KOPT-K1 (cell line): ENCODE results near the gene C17orf114.
A peak's percentile ranks its signal among the peaks of the same experiment; 100 is the strongest.
"Not testable (repeated sequence)": the region's sequence is repeated elsewhere in the genome, so short reads cannot be mapped to it uniquely, and the experiment has no call there.

Experiments
- H3K27ac ChIP-seq: fragments of 200-600 bp; sonication (generic); 2 replicates; pipeline ENCODE4 v1.5.1; 2016; ENCODE audit warnings: antibody characterized with exemption, mild to moderate bottlenecking, low read depth, low read length; ENCODE audit not compliant: poor library complexity, severe bottlenecking
- H3K36me3 ChIP-seq: fragments of 200-600 bp; sonication (generic); 2 replicates; pipeline ENCODE4 v1.5.1; 2017; ENCODE audit warnings: antibody characterized with exemption, mild to moderate bottlenecking, low read length, moderate library complexity; ENCODE audit not compliant: insufficient read depth
- H3K9me3 ChIP-seq: fragments of 200-600 bp; sonication (generic); 2 replicates; pipeline ENCODE4 v1.5.1; 2017; ENCODE audit warnings: antibody characterized with exemption, low read length, mild to moderate bottlenecking; ENCODE audit not compliant: insufficient read depth, poor library complexity, severe bottlenecking

The C17orf114 gene

GRCh38 chr17:4834681-4835020, 32.5 kb upstream of the C17orf114 start:
- H3K9me3 ChIP-seq = no peaks in the 10 kb centered on the region
- no peak overlapping the region for H3K27ac ChIP-seq
- no peaks in the 10 kb centered on the region for H3K36me3 ChIP-seq

- H3K27ac ChIP-seq = peak overlapping the region; percentile 59
- no peaks in the 10 kb centered on the region for H3K9me3 ChIP-seq
- no peaks in the 10 kb centered on the region for H3K36me3 ChIP-seq
Observed at GRCh38 chr17:4833941-4834680, 32.0 kb upstream of the C17orf114 start.

- no peaks in the 10 kb centered on the region for H3K36me3 ChIP-seq
- peak within 1 kb of the TSS; percentile 59 for H3K27ac ChIP-seq
- H3K9me3 ChIP-seq = no peaks in the 10 kb centered on the region
Observed at GRCh38 chr17:4833178-4833940, 31.2 kb upstream of the C17orf114 start, which contains the start of gene MINK1. Gene MINK1, plus strand, starts transcription at chr17:4833340. Its CDS starts 244 bp downstream, at chr17:4833584.

- H3K9me3 ChIP-seq, H3K36me3 ChIP-seq: not testable (repeated sequence)
- peak overlapping the region; percentile 59 for H3K27ac ChIP-seq
Observed at GRCh38 chr17:4832829-4833177, 30.7 kb upstream of the C17orf114 start.

- no peaks in the 10 kb centered on the region for H3K36me3 ChIP-seq
- no peaks in the 10 kb centered on the region for H3K9me3 ChIP-seq
Observed at GRCh38 chr17:4827399-4827798, 25.3 kb upstream of the C17orf114 start.

GRCh38 chr17:4823373-4824089, 21.4 kb upstream of the C17orf114 start:
- H3K36me3 ChIP-seq = no peaks in the 10 kb centered on the region
- no peak overlapping the region for H3K27ac ChIP-seq
- H3K9me3 ChIP-seq = no peaks in the 10 kb centered on the region

More at GRCh38 chr17:4827399-4827798, 25.3 kb upstream of the C17orf114 start:
- no peak overlapping the region for H3K27ac ChIP-seq

- Histone ChIP-seq H3K9me3 (no peaks in the 10 kb centered on the region), H3K27ac (no peak overlapping the region), H3K36me3 (no peaks in the 10 kb centered on the region)
Observed at GRCh38 chr17:4822835-4823234, 20.7 kb upstream of the C17orf114 start.

GRCh38 chr17:4818276-4818675, 16.1 kb upstream of the C17orf114 start:
- Histone ChIP-seq H3K27ac (no peak overlapping the region), H3K36me3 (no peaks in the 10 kb centered on the region), H3K9me3 (no peaks in the 10 kb centered on the region)

GRCh38 chr17:4816826-4817225, 14.7 kb upstream of the C17orf114 start:
- H3K9me3 ChIP-seq = no peaks in the 10 kb centered on the region
- H3K27ac ChIP-seq = no peak overlapping the region
- H3K36me3 ChIP-seq = no peaks in the 10 kb centered on the region

GRCh38 chr17:4815043-4815675, 13.0 kb upstream of the C17orf114 start:
- Histone ChIP-seq H3K27ac (no peak overlapping the region), H3K9me3 (no peaks in the 10 kb centered on the region), H3K36me3 (no peaks in the 10 kb centered on the region)

- H3K36me3 ChIP-seq = no peaks in the 10 kb centered on the region
Observed at GRCh38 chr17:4812690-4813089, 10.6 kb upstream of the C17orf114 start.

GRCh38 chr17:4811471-4811870, 9.3 kb upstream of the C17orf114 start:
- no peaks in the 10 kb centered on the region for H3K9me3 ChIP-seq
- H3K36me3 ChIP-seq = no peaks in the 10 kb centered on the region
- no peak overlapping the region for H3K27ac ChIP-seq

More at GRCh38 chr17:4812690-4813089, 10.6 kb upstream of the C17orf114 start:
- no peaks in the 10 kb centered on the region for H3K9me3 ChIP-seq
- H3K27ac ChIP-seq = no peak overlapping the region

GRCh38 chr17:4810696-4811290, 8.7 kb upstream of the C17orf114 start:
- H3K27ac ChIP-seq = no peak overlapping the region
- no peaks in the 10 kb centered on the region for H3K9me3 ChIP-seq
- H3K36me3 ChIP-seq = no peaks in the 10 kb centered on the region

GRCh38 chr17:4808378-4808767, 6.2 kb upstream of the C17orf114 start:
- no peaks in the 10 kb centered on the region for H3K36me3 ChIP-seq
- H3K9me3 ChIP-seq = no peaks in the 10 kb centered on the region
- H3K27ac ChIP-seq = no peak overlapping the region
